ENCODE measurements around the gene AHRR.
A peak's percentile ranks its signal among the peaks of the same experiment; 100 is the strongest.

AHRR gene

GRCh38 chr5:370959-371810 lies 49.7 kb downstream of the AHRR start:
- H3K9me3 Mint-ChIP-seq, result no peaks in the 10 kb centered on the region
- H3K4me1 Mint-ChIP-seq, result peaks cover 64% of the 10 kb centered on the region
- peaks cover 47% of the 10 kb centered on the region for H3K36me3 Mint-ChIP-seq
- peak overlapping the region; percentile 57 for H3K4me3 Mint-ChIP-seq
- peak overlapping the region; percentile 94 for H3K27ac Mint-ChIP-seq
- DNase-seq (ENCODE audit: low spot score in 2 of 2), result peak in 1 of 2 donors; percentile 49
- no peak for ATAC-seq

GRCh38 chr5:371811-372555 lies 50.5 kb downstream of the AHRR start:
- peak in 1 of 2 donors; percentile 50 for DNase-seq (ENCODE audit: low spot score in 2 of 2)
- Mint-ChIP-seq H3K9me3 (no peaks in the 10 kb centered on the region), H3K4me1 (peaks cover 67% of the 10 kb centered on the region), H3K4me3 (peak overlapping the region; percentile 57), H3K27ac (peak overlapping the region; percentile 94), H3K36me3 (peaks cover 47% of the 10 kb centered on the region)
- ATAC-seq, result no peak

- H3K9me3 Mint-ChIP-seq, result no peaks in the 10 kb centered on the region
- DNase-seq (ENCODE audit: low spot score in 2 of 2) (no peak), ATAC-seq (no peak)
- peak overlapping the region; percentile 94 for H3K27ac Mint-ChIP-seq
- H3K36me3 Mint-ChIP-seq, result peaks cover 47% of the 10 kb centered on the region
- peaks cover 68% of the 10 kb centered on the region for H3K4me1 Mint-ChIP-seq
- H3K4me3 Mint-ChIP-seq, result peak overlapping the region; percentile 57
These were observed 51.1 kb downstream of the AHRR start for GRCh38 chr5:372556-372995.

GRCh38 chr5:372996-373709 lies 51.6 kb downstream of the AHRR start:
- Mint-ChIP-seq H3K36me3 (peaks cover 53% of the 10 kb centered on the region), H3K27ac (peak overlapping the region; percentile 94), H3K4me1 (peaks cover 71% of the 10 kb centered on the region), H3K9me3 (no peaks in the 10 kb centered on the region), H3K4me3 (peak overlapping the region; percentile 57)
- ATAC-seq (peak; percentile 11), DNase-seq (ENCODE audit: low spot score in 2 of 2) (peak in 1 of 2 donors; percentile 63)

GRCh38 chr5:373710-374602 lies 52.4 kb downstream of the AHRR start:
- peak overlapping the region; percentile 57 for H3K4me3 Mint-ChIP-seq
- H3K36me3 Mint-ChIP-seq, result peaks cover 55% of the 10 kb centered on the region
- H3K27ac Mint-ChIP-seq, result peak overlapping the region; percentile 94
- ATAC-seq (peak; percentile 71), DNase-seq (ENCODE audit: low spot score in 2 of 2) (peak; percentile 75 to 85)
- peaks cover 71% of the 10 kb centered on the region for H3K4me1 Mint-ChIP-seq
- no peaks in the 10 kb centered on the region for H3K9me3 Mint-ChIP-seq

- H3K4me1 Mint-ChIP-seq, result peaks cover 71% of the 10 kb centered on the region
- peaks cover 58% of the 10 kb centered on the region for H3K36me3 Mint-ChIP-seq
These were observed 53.3 kb downstream of the AHRR start for GRCh38 chr5:374631-375335.

GRCh38 chr5:375336-375920 lies 53.9 kb downstream of the AHRR start:
- H3K36me3 Mint-ChIP-seq, result peaks cover 55% of the 10 kb centered on the region
- peaks cover 73% of the 10 kb centered on the region for H3K4me1 Mint-ChIP-seq
- no peak for ATAC-seq

More at GRCh38 chr5:374631-375335, 53.3 kb downstream of the AHRR start:
- Mint-ChIP-seq H3K27ac (peak overlapping the region; percentile 94), H3K4me3 (peak overlapping the region; percentile 53), H3K9me3 (no peaks in the 10 kb centered on the region)
- ATAC-seq (no peak), DNase-seq (ENCODE audit: low spot score in 2 of 2) (peak in 1 of 2 donors; percentile 57)

GRCh38 chr5:375921-376798 lies 54.6 kb downstream of the AHRR start:
- H3K4me3 Mint-ChIP-seq, result no peak overlapping the region
- no peak for ATAC-seq
- H3K9me3 Mint-ChIP-seq, result no peaks in the 10 kb centered on the region
- H3K27ac Mint-ChIP-seq, result peak overlapping the region; percentile 94
- H3K4me1 Mint-ChIP-seq, result peaks cover 73% of the 10 kb centered on the region
- peaks cover 54% of the 10 kb centered on the region for H3K36me3 Mint-ChIP-seq
- DNase-seq (ENCODE audit: low spot score in 2 of 2), result peak in 1 of 2 donors; percentile 50

More at GRCh38 chr5:375336-375920, 53.9 kb downstream of the AHRR start:
- Mint-ChIP-seq H3K27ac (peak overlapping the region; percentile 94), H3K4me3 (peak overlapping the region; percentile 53), H3K9me3 (no peaks in the 10 kb centered on the region)
- DNase-seq (ENCODE audit: low spot score in 2 of 2), result peak in 1 of 2 donors; percentile 49

- peak overlapping the region; percentile 94 for H3K27ac Mint-ChIP-seq
These were observed 55.3 kb downstream of the AHRR start for GRCh38 chr5:376799-377325.

GRCh38 chr5:377326-377981 lies 55.9 kb downstream of the AHRR start:
- Mint-ChIP-seq H3K27ac (peak overlapping the region; percentile 94), H3K9me3 (peaks cover 1% of the 10 kb centered on the region), H3K4me1 (peaks cover 71% of the 10 kb centered on the region), H3K36me3 (peaks cover 54% of the 10 kb centered on the region), H3K4me3 (peak overlapping the region; percentile 66)
- ATAC-seq (no peak), DNase-seq (ENCODE audit: low spot score in 2 of 2) (peak in 1 of 2 donors; percentile 2)

More at GRCh38 chr5:376799-377325, 55.3 kb downstream of the AHRR start:
- Mint-ChIP-seq H3K4me3 (no peak overlapping the region), H3K36me3 (peaks cover 54% of the 10 kb centered on the region), H3K4me1 (peaks cover 71% of the 10 kb centered on the region), H3K9me3 (no peaks in the 10 kb centered on the region)
- DNase-seq (ENCODE audit: low spot score in 2 of 2) (peak; percentile 1 to 47), ATAC-seq (no peak)

- DNase-seq (ENCODE audit: low spot score in 2 of 2) (peak; percentile 18 to 63), ATAC-seq (peak; percentile 93)
- Mint-ChIP-seq H3K9me3 (peaks cover 3% of the 10 kb centered on the region), H3K4me1 (peaks cover 68% of the 10 kb centered on the region), H3K27ac (peak overlapping the region; percentile 94), H3K4me3 (peak overlapping the region; percentile 66), H3K36me3 (peaks cover 55% of the 10 kb centered on the region)
These were observed 56.9 kb downstream of the AHRR start for GRCh38 chr5:378301-378891.

Measured in stimulated activated effector memory CD8-positive, alpha-beta T cell treated with anti-CD3 and anti-CD28 coated beads, Interleukin-12 subunit alpha, Interleukin-12 subunit beta, amount 100 ng/mL, for 72 hours (primary cell).